Activated CD4-positive, alpha-beta T cell treated with anti-CD3 and anti-CD28 coated beads, Interleukin-2, amount 10 ng/mL, durations not matched to agents 7 days and 5 days (primary cell): ENCODE measurements around the gene BAAT. TPM values are rescaled to one million over a fixed set of nuclear protein-coding genes. Genes with fewer than 3 reads are reported as not detected.

ENCODE experiments used
- CTCF ChIA-PET: fragments of 350-600 bp; sonication (Branson Sonifier 250); formaldehyde crosslinking; loops from one replicate; lab custom pipeline; 2021; ENCODE audit warnings: antibody characterized with exemption; lab: Charles Lee
- POLR2A ChIA-PET: fragments of 350-600 bp; sonication (Branson Sonifier 250); formaldehyde crosslinking; loops from one replicate; lab custom pipeline; 2021; ENCODE audit warnings: antibody characterized with exemption; lab: Charles Lee
- DNase-seq: peaks from one replicate; pipeline ENCODE4 v3.0.0-alpha.2; 2020
- H3K27ac Mint-ChIP-seq: one replicate; pipeline ENCODE4 v1.8.0; 2021; ENCODE audit warnings: mild to moderate bottlenecking, moderate library complexity, mixed read lengths
- H3K27me3 Mint-ChIP-seq: one replicate; pipeline ENCODE4 v1.8.0; 2021; ENCODE audit warnings: mixed read lengths
- H3K36me3 Mint-ChIP-seq: one replicate; pipeline ENCODE4 v1.8.0; 2021; ENCODE audit warnings: low read depth, mixed read lengths
- H3K4me1 Mint-ChIP-seq: one replicate; pipeline ENCODE4 v1.8.0; 2021; ENCODE audit warnings: mixed read lengths
- H3K4me3 Mint-ChIP-seq: one replicate; pipeline ENCODE4 v1.8.0; 2021; ENCODE audit warnings: mild to moderate bottlenecking, moderate library complexity, mixed read lengths
- H3K9me3 Mint-ChIP-seq: one replicate; pipeline ENCODE4 v1.8.0; 2021; ENCODE audit warnings: mixed read lengths
- total RNA-seq, 2 experiments: library from RNA; stranded (reverse); gene quantifications; one replicate each; pipeline ENCODE4 v1.2.3, GENCODE V29; 2021

BAAT gene
- total RNA-seq, 2 experiments from 2014 or later, result 0.07 TPM; not detected in 1

GRCh38 chr9:101369884-101370531 lies 14.8 kb downstream of the BAAT start:
- H3K4me3 Mint-ChIP-seq, result no peak overlapping the region
- H3K36me3 Mint-ChIP-seq, result no peaks in the 10 kb centered on the region
- no peaks in the 10 kb centered on the region for H3K27me3 Mint-ChIP-seq
- no peaks in the 10 kb centered on the region for H3K4me1 Mint-ChIP-seq
- no peak overlapping the region for H3K27ac Mint-ChIP-seq
- POLR2A ChIA-PET, result no interaction called here
- CTCF ChIA-PET, result interaction anchor here (0.6 to 1.4 kb wide), 4 partner anchors 12 to 764 kb away, joined by 3 to 4 read pairs (median 3); no protein-coding TSS in a partner anchor
- H3K9me3 Mint-ChIP-seq, result no peaks in the 10 kb centered on the region
- no peak for DNase-seq

GRCh38 chr9:101369286-101369685 lies 15.5 kb downstream of the BAAT start:
- H3K36me3 Mint-ChIP-seq, result no peaks in the 10 kb centered on the region
- H3K27ac Mint-ChIP-seq, result no peak overlapping the region
- POLR2A ChIA-PET, result no interaction called here
- no peak overlapping the region for H3K4me3 Mint-ChIP-seq
- no peak for DNase-seq
- no peaks in the 10 kb centered on the region for H3K4me1 Mint-ChIP-seq
- no peaks in the 10 kb centered on the region for H3K27me3 Mint-ChIP-seq
- no peaks in the 10 kb centered on the region for H3K9me3 Mint-ChIP-seq
- CTCF ChIA-PET, result interaction anchor here (0.9 kb wide), 1 partner anchor 105 kb away, joined by 3 read pairs; no protein-coding TSS in a partner anchor

- ChIA-PET CTCF (interaction anchor here (0.6 to 0.7 kb wide), 2 partner anchors 925 to 1002 kb away, joined by 3 to 4 read pairs; no protein-coding TSS in a partner anchor), POLR2A (no interaction called here)
- no peaks in the 10 kb centered on the region for H3K36me3 Mint-ChIP-seq
- H3K27me3 Mint-ChIP-seq, result no peaks in the 10 kb centered on the region
- H3K9me3 Mint-ChIP-seq, result no peaks in the 10 kb centered on the region
- H3K27ac Mint-ChIP-seq, result no peak overlapping the region
- no peak overlapping the region for H3K4me3 Mint-ChIP-seq
- no peaks in the 10 kb centered on the region for H3K4me1 Mint-ChIP-seq
- DNase-seq, result no peak
Measured at GRCh38 chr9:101367323-101367722, 17.5 kb downstream of the BAAT start.

GRCh38 chr9:101366038-101366756 lies 18.6 kb downstream of the BAAT start:
- ChIA-PET POLR2A (no interaction called here), CTCF (interaction anchor here (0.7 kb wide), 1 partner anchor 924 kb away, joined by 3 read pairs; no protein-coding TSS in a partner anchor)
- H3K9me3 Mint-ChIP-seq, result no peaks in the 10 kb centered on the region

GRCh38 chr9:101365181-101365580 lies 19.6 kb downstream of the BAAT start:
- POLR2A ChIA-PET, result no interaction called here

More at GRCh38 chr9:101366038-101366756, 18.6 kb downstream of the BAAT start:
- DNase-seq, result no peak
- no peaks in the 10 kb centered on the region for H3K27me3 Mint-ChIP-seq
- H3K4me1 Mint-ChIP-seq, result no peaks in the 10 kb centered on the region
- H3K27ac Mint-ChIP-seq, result no peak overlapping the region
- no peak overlapping the region for H3K4me3 Mint-ChIP-seq
- no peaks in the 10 kb centered on the region for H3K36me3 Mint-ChIP-seq

GRCh38 chr9:101362450-101362849 lies 22.4 kb downstream of the BAAT start:
- no peak overlapping the region for H3K27ac Mint-ChIP-seq
- CTCF ChIA-PET, result no interaction called here

More at GRCh38 chr9:101365181-101365580, 19.6 kb downstream of the BAAT start:
- no peaks in the 10 kb centered on the region for H3K36me3 Mint-ChIP-seq
- no peaks in the 10 kb centered on the region for H3K9me3 Mint-ChIP-seq
- H3K4me3 Mint-ChIP-seq, result no peak overlapping the region
- CTCF ChIA-PET, result interaction anchor here (0.5 kb wide), 1 partner anchor 1522 kb away, joined by 4 read pairs; no protein-coding TSS in a partner anchor
- DNase-seq, result no peak
- H3K27ac Mint-ChIP-seq, result no peak overlapping the region
- no peaks in the 10 kb centered on the region for H3K27me3 Mint-ChIP-seq
- no peaks in the 10 kb centered on the region for H3K4me1 Mint-ChIP-seq

GRCh38 chr9:101360647-101361046 lies 24.2 kb downstream of the BAAT start:
- Mint-ChIP-seq H3K4me1 (no peaks in the 10 kb centered on the region), H3K27me3 (no peaks in the 10 kb centered on the region), H3K27ac (no peak overlapping the region), H3K9me3 (no peaks in the 10 kb centered on the region), H3K4me3 (no peak overlapping the region), H3K36me3 (no peaks in the 10 kb centered on the region)
- no peak for DNase-seq
- ChIA-PET POLR2A (no interaction called here), CTCF (no interaction called here)

More at GRCh38 chr9:101362450-101362849, 22.4 kb downstream of the BAAT start:
- Mint-ChIP-seq H3K36me3 (no peaks in the 10 kb centered on the region), H3K4me3 (no peak overlapping the region), H3K9me3 (no peaks in the 10 kb centered on the region), H3K4me1 (no peaks in the 10 kb centered on the region), H3K27me3 (no peaks in the 10 kb centered on the region)
- DNase-seq, result no peak
- POLR2A ChIA-PET, result no interaction called here

GRCh38 chr9:101359679-101360078 lies 25.1 kb downstream of the BAAT start:
- Mint-ChIP-seq H3K27me3 (no peaks in the 10 kb centered on the region), H3K4me1 (no peaks in the 10 kb centered on the region), H3K9me3 (no peaks in the 10 kb centered on the region), H3K27ac (no peak overlapping the region), H3K4me3 (no peak overlapping the region), H3K36me3 (no peaks in the 10 kb centered on the region)
- CTCF ChIA-PET, result no interaction called here
- DNase-seq, result no peak
- POLR2A ChIA-PET, result no interaction called here

- no peaks in the 10 kb centered on the region for H3K36me3 Mint-ChIP-seq
- H3K9me3 Mint-ChIP-seq, result no peaks in the 10 kb centered on the region
- H3K4me3 Mint-ChIP-seq, result no peak overlapping the region
- no peaks in the 10 kb centered on the region for H3K4me1 Mint-ChIP-seq
- H3K27me3 Mint-ChIP-seq, result no peaks in the 10 kb centered on the region
- ChIA-PET POLR2A (no interaction called here), CTCF (no interaction called here)
- no peak overlapping the region for H3K27ac Mint-ChIP-seq
- no peak for DNase-seq
Measured at GRCh38 chr9:101356619-101357018, 28.2 kb downstream of the BAAT start.

- no peaks in the 10 kb centered on the region for H3K27me3 Mint-ChIP-seq
- H3K27ac Mint-ChIP-seq, result no peak overlapping the region
- CTCF ChIA-PET, result no interaction called here
Measured at GRCh38 chr9:101354765-101355708, 29.8 kb downstream of the BAAT start.

GRCh38 chr9:101354143-101354764 lies 30.6 kb downstream of the BAAT start:
- CTCF ChIA-PET, result no interaction called here
- Mint-ChIP-seq H3K4me3 (no peak overlapping the region), H3K27ac (no peak overlapping the region), H3K36me3 (no peaks in the 10 kb centered on the region), H3K9me3 (no peaks in the 10 kb centered on the region), H3K27me3 (no peaks in the 10 kb centered on the region), H3K4me1 (no peaks in the 10 kb centered on the region)
- DNase-seq, result no peak
- POLR2A ChIA-PET, result no interaction called here

More at GRCh38 chr9:101354765-101355708, 29.8 kb downstream of the BAAT start:
- H3K4me3 Mint-ChIP-seq, result no peak overlapping the region
- H3K9me3 Mint-ChIP-seq, result no peaks in the 10 kb centered on the region
- no peak for DNase-seq
- POLR2A ChIA-PET, result no interaction called here
- H3K4me1 Mint-ChIP-seq, result no peaks in the 10 kb centered on the region
- no peaks in the 10 kb centered on the region for H3K36me3 Mint-ChIP-seq

- CTCF ChIA-PET, result no interaction called here
- POLR2A ChIA-PET, result no interaction called here
- no peak for DNase-seq
- Mint-ChIP-seq H3K36me3 (no peaks in the 10 kb centered on the region), H3K27me3 (peaks cover 3% of the 10 kb centered on the region), H3K9me3 (no peaks in the 10 kb centered on the region), H3K27ac (no peak overlapping the region), H3K4me3 (no peak overlapping the region), H3K4me1 (no peaks in the 10 kb centered on the region)
Measured at GRCh38 chr9:101353683-101354082, 31.1 kb downstream of the BAAT start.
